OCI-LY7 (cell line): ENCODE measurements around the gene GMPR2. TPM values are rescaled to one million over a fixed set of nuclear protein-coding genes. Genes with fewer than 3 reads are reported as not detected.

ENCODE experiments used
- BruUV-seq: library from RNA; stranded (reverse); fragments of 400-500 nt; replicated peaks from 2 replicates; lab custom pipeline; 2021; lab: Mats Ljungman, UMichigan
- CTCF ChIA-PET: fragments of 300-600 bp; sonication (Branson Sonifier 250); formaldehyde crosslinking; loops from one replicate; lab custom pipeline; 2022; ENCODE audit warnings: antibody characterized with exemption; ENCODE audit not compliant: unreplicated experiment; lab: Charles Lee
- POLR2A ChIA-PET: fragments of 300-600 bp; sonication (Branson Sonifier 250); formaldehyde crosslinking; loops from one replicate; lab custom pipeline; 2022; ENCODE audit warnings: antibody characterized with exemption; lab: Charles Lee
- DNase-seq: peaks from one replicate; pipeline ENCODE4 v3.0.0-alpha.2; 2015; ENCODE audit warnings: low spot score
- H2AFZ ChIP-seq: fragments of 200-600 bp; sonication (generic), shearing (Covaris generic); 2 replicates; pipeline ENCODE4 v1.6.1; 2014; ENCODE audit warnings: mild to moderate bottlenecking, antibody characterized with exemption, low read length, moderate library complexity
- H3K27ac ChIP-seq: fragments of 200-600 bp; sonication (generic); 2 replicates; pipeline ENCODE4 v1.5.1; 2014; ENCODE audit warnings: mixed run types, low read depth, mild to moderate bottlenecking, moderate library complexity, low read length, inconsistent platforms; ENCODE audit not compliant: poor library complexity, severe bottlenecking
- H3K36me3 ChIP-seq: fragments of 200-600 bp; sonication (generic); 2 replicates; pipeline ENCODE4 v1.6.1; 2014; ENCODE audit warnings: mild to moderate bottlenecking, antibody characterized with exemption, low read length, moderate library complexity, mixed read lengths; ENCODE audit not compliant: insufficient read depth
- H3K4me1 ChIP-seq: fragments of 200-600 bp; sonication (generic); 2 replicates; pipeline ENCODE4 v1.5.1; 2014; ENCODE audit warnings: mild to moderate bottlenecking, low read length; ENCODE audit not compliant: insufficient read depth, poor library complexity, severe bottlenecking
- H3K4me2 ChIP-seq: fragments of 200-600 bp; sonication (generic); 2 replicates; pipeline ENCODE4 v1.6.1; 2014; ENCODE audit warnings: mild to moderate bottlenecking, low read length
- H3K4me3 ChIP-seq: fragments of 200-600 bp; sonication (generic); 2 replicates; pipeline ENCODE4 v1.5.1; 2014; ENCODE audit warnings: mild to moderate bottlenecking, low read depth, low read length; ENCODE audit not compliant: poor library complexity, severe bottlenecking
- H3K79me2 ChIP-seq: fragments of 200-600 bp; sonication (generic); 2 replicates; pipeline ENCODE4 v1.6.1; 2016; ENCODE audit warnings: low read depth, mild to moderate bottlenecking, low read length, moderate library complexity, mixed read lengths; ENCODE audit not compliant: insufficient read depth
- H3K9me2 ChIP-seq: fragments of 200-600 bp; sonication (generic); 2 replicates; pipeline ENCODE4 v1.6.1; 2016; ENCODE audit warnings: mild to moderate bottlenecking, low read length, mixed read lengths; ENCODE audit not compliant: insufficient read depth
- H3K9me3 ChIP-seq: fragments of 200-600 bp; sonication (generic); 2 replicates; pipeline ENCODE4 v1.6.1; 2014; ENCODE audit warnings: mild to moderate bottlenecking, mixed run types, low read length, mixed read lengths
- H4K20me1 ChIP-seq: fragments of 200-600 bp; sonication (generic); 2 replicates; pipeline ENCODE4 v1.6.1; 2014; ENCODE audit warnings: mild to moderate bottlenecking, antibody characterized with exemption, low read length, moderate library complexity, mixed read lengths; ENCODE audit not compliant: insufficient read depth
- CTCF ChIP-seq: fragments of 200-600 bp; sonication (generic); conservative IDR thresholded peaks from 2 replicates; pipeline ENCODE4 v1.5.1; 2014; ENCODE audit warnings: mild to moderate bottlenecking, antibody characterized with exemption, low read length, moderate library complexity, mixed read lengths
- EZH2phosphoT487 ChIP-seq: fragments of 200-600 bp; sonication (generic); IDR thresholded peaks from 2 replicates; pipeline ENCODE4 v1.6.1; 2018; ENCODE audit warnings: low read depth, borderline replicate concordance, mild to moderate bottlenecking, mixed run types, antibody characterized with exemption, low read length, moderate library complexity, mixed read lengths
- intact Hi-C: fragments of 100-400 bp; cut with micrococcal nuclease; formaldehyde crosslinking; loops from one replicate; pipeline ENCODE4 v1.10.0; 2022; ENCODE audit not compliant: unreplicated experiment
- total RNA-seq, 2 experiments: library from RNA; depleted of rRNA in 1 of 2; stranded (reverse); fragments of >200 nt in 1 of 2; shearing (Covaris generic) in 1 of 2; gene quantifications; 2 replicates each; pipeline ENCODE4 v1.2.3, GENCODE V29; 2014 to 2022

Gene GMPR2
- total RNA-seq, 2 experiments from 2014 or later: 51.4 to 62.3 TPM

GRCh38 chr14:24240110-24240918 is 7.6 kb downstream of the GMPR2 start:
- DNase-seq: no peak
- H3K9me3 ChIP-seq: no peaks in the 10 kb centered on the region
- H3K36me3 ChIP-seq: peaks cover 59% of the 10 kb centered on the region
- H3K27ac ChIP-seq: no peak overlapping the region
- H3K4me1 ChIP-seq: peaks cover 25% of the 10 kb centered on the region
- H3K9me2 ChIP-seq: no peaks in the 10 kb centered on the region
- POLR2A ChIA-PET: interaction anchor here (0.6 to 1.1 kb wide), 3 partner anchors 27 to 1264 kb away, joined by 3 to 4 read pairs (median 3); partner anchors contain the start of gene CHMP4A
- H2AFZ ChIP-seq: no peak overlapping the region
- no peaks in the 10 kb centered on the region for H4K20me1 ChIP-seq
- H3K4me3 ChIP-seq: no peak overlapping the region
- peak overlapping the region; percentile 92; the same call in 1 of the 2 replicates for H3K4me2 ChIP-seq
- BruUV-seq: no TSS peak
- H3K79me2 ChIP-seq: peaks cover 16% of the 10 kb centered on the region; the same call in 1 of the 2 replicates
- intact Hi-C loops: loop anchor here (5.0 kb wide), 1 partner anchor 228 kb away; no protein-coding TSS in a partner anchor
- CTCF ChIA-PET: no interaction called here
- TF ChIP-seq CTCF (no peak), EZH2phosphoT487 (no peak)

- CTCF ChIA-PET: interaction anchor here (0.8 to 2.2 kb wide), 6 partner anchors 22 to 95 kb away, joined by 3 to 17 read pairs (median 6); partner anchors contain the start of genes CIDEB, DHRS1, NOP9 and PSME2
- H2AFZ ChIP-seq: peak overlapping the region; percentile 52; the same call in 1 of the 2 replicates
- TSS peak; percentile 60 for BruUV-seq
These were observed 9.2 kb downstream of the GMPR2 start for GRCh38 chr14:24241829-24242443.

More at GRCh38 chr14:24241829-24242443, 9.2 kb downstream of the GMPR2 start:
- Histone ChIP-seq H3K4me3 (peak overlapping the region; percentile 82), H3K36me3 (peaks cover 43% of the 10 kb centered on the region), H3K79me2 (peaks cover 16% of the 10 kb centered on the region; the same call in 1 of the 2 replicates), H3K9me2 (no peaks in the 10 kb centered on the region), H3K9me3 (no peaks in the 10 kb centered on the region), H4K20me1 (no peaks in the 10 kb centered on the region), H3K27ac (peak overlapping the region; percentile 90), H3K4me1 (peaks cover 28% of the 10 kb centered on the region), H3K4me2 (peak overlapping the region; percentile 92)
- TF ChIP-seq CTCF: peak; percentile 35; the same call in 1 of the 2 replicates
- TF ChIP-seq EZH2phosphoT487: no peak
- intact Hi-C loops: loop anchor here (1.0 to 5.0 kb wide), 5 partner anchors 29 to 230 kb away; partner anchors contain the start of genes IPO4 and RABGGTA
- DNase-seq: peak; percentile 96
- POLR2A ChIA-PET: interaction anchor here (0.7 to 2.3 kb wide), 25 partner anchors 9 to 200 kb away, joined by 3 to 25 read pairs (median 5); partner anchors contain the start of genes CHMP4A, DCAF11, DHRS1 and EMC9
